GM19238 (cell line): ENCODE results near the gene SGMS1.

ENCODE experiments used
- DNase-seq: peaks from one replicate; pipeline ENCODE4 v3.0.0; 2011; ENCODE audit warnings: low spot score; ENCODE audit not compliant: insufficient read length

SGMS1 gene

DNA sequence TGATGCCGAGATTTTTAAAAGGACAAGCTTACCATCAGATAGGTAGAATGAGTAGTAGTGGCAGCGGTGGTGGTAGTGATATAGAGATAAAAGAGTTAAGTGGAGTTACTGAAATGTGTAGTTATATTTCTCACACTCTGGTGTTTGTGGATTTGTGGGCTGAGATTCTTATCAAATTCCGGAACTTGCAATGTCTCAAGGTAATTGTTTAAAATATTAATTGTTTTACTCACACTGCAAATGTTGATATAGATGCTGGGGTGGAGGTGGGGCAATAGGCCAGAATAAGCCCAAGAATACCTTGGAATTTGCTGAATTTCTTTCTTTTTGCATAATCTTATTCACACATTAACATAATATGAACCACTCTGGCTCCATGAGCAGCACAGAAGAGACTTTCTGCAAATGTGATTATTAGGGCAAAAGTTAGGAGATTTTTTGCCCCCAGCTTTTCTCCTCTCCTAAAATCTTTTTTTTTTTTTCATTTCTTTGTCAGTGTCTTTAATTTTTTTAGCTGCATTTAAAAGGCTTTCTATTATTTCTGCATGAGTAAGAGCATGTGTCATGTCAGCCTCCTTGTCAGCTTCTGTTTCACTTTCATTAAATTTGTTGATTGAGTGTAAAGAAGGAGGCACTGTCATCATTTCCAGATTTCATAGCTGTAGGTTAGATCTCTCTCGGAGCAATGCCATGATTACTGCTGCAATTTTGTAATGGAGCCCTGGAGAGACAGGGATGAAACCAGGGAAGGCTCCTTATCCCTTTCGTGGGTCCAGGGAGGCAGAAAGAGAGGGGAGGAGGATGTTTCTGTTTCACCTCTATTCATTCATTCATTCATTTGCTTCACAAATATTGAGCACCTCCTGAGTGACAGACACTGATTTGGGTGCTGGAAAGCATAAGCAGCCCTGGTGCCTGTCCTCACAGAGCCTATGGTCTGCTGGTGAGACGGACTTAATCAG is 13.1 kb upstream of the SGMS1 start:
- no peak for DNase-seq

DNA sequence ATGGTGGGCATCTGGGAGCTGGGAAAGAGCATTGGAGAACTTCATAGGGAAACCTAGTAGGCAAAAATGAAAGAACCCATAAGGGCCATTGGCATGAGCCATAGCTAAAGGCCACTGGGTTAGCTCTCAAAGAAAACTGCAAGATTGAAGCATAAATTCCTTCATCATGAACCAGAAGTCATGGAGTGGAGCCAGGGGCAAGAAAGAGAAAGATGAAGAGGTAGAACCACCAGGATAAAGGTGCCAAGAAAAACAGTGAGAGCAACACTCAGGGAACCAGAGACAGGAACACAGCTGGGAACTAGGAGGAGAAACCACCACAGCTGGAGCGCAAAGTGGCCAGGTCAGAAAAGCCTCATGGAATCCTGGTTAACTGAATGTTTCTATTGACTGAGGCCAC is 11.5 kb upstream of the SGMS1 start:
- no peak for DNase-seq

DNA sequence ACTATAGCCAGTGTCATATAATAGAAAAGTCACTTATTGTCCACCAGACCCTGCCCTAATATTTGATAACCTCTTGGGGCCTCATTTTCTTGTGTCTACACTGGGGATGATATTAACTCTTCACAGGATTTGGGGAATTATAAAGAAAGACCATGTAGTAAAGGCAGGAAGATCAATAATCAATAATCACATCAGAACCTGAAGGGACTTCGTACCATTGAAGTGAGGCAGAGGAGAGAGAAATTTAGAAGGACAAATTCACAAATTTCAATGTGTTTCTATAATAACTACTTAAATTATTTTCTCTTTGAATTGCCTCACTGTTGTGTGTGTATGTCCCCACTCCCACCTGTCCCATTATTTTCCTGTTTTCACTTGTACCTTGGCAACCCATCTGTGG is 10.7 kb upstream of the SGMS1 start:
- DNase-seq: no peak

DNA sequence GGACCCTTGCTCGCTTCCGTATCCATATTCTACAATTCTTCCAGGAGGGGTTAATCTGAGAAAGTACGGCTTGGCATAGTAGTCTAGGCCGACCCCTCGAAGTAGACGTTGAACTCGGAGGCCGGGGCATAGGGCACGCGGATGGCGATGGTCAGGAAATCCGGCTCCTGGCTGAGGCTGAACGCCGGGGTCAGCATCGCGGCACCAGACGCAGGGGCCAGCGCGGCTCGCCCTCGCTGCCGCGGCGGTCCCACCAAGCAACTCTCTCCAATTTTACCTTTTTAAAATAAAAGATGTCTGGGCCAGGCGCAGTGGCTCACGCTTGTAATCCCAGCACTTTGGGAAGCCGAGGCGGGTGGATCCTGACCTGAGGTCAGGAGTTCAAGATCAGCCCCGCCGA is 7.3 kb upstream of the SGMS1 start:
- no peak for DNase-seq

DNA sequence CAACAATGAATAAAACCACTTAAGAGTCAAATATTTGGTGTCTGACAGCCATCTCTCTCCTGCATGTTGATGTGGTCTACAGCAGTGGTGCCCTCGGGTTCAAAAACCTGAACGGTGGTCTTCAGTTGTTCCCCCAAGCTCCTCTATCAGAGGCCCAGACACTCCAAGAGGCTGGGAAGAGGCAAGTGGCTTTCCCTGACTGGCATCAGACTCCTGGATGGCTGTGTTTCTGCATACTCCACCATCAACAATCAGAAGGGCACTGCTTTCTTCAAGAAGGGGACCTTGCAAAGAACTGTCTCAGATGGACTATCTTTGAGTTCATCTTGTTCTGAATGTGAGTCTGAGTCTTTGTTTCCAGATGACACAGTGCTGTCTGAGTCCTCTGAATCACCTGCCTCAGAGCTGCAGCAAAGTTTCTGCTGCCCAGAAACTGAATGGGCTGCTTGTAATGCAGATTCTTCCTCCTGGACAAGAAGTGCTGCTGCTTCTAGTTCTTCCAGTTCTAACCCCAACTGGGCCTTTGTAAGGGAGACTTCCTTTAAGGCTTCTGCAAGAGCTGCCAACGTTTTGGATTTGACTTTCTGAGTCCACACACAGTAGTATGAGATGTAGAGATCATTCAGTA is 5.9 kb upstream of the SGMS1 start:
- no peak for DNase-seq

DNA sequence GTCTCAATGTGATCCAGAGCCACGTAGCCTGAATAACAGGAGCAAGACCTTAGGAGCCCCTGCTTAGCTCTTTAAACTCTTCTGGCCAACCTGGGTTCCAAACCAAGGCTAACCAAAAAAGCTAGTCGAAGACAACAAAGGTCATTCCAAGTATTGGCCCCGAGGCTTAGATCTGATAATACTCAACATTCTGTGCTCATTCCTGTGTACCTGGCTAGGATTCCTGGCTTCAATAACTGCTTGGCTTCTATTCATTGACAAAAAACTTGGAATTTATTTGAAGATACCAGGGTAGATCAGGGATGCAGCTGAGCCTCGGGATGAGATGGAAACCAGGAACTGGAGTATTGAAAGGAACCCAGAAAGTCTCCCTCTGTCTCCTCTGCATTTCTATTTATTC is 4.1 kb upstream of the SGMS1 start:
- no peak for DNase-seq

DNA sequence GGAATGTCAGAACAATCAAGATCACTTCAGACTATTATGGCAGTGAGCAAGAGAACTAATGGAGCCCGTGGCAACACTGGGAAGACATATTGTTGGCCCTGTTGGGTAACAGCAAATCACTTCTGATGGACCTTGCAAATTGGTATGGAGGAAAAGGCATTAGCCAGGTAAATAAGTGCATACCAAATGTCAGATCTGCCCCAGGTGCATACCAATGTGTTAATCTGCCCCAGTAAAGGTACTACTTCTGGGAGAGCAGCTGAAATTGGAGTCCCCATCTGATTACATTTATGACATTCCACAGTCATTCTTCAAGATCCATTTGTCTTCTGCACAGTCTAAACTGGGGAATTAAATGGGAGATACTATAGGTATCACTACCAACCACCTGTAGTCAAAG is 3.7 kb upstream of the SGMS1 start:
- DNase-seq: no peak

DNA sequence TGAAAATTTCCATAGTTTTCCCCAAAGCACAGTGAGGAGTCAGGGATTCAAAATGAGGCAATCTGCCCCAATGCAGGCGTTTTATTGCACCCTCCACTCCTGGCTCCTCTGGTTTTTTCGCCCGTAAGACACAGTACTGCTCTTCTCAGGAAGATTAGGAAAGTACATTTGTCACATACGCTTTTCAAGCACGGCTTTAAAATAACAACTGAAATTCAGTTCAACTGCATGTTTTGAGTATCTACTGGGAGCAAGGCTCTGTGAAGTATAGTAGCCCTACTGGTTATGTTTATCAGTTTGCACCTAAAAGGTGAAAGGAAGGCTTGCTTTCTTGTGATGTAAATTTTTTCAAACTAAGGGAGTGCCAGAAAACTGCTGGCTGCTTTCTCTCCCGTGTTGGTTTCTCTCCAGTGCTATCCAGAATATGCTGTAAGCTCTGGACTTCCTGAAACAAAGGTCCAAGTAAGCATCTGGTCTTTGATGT is 1.9 kb upstream of the SGMS1 start:
- no peak for DNase-seq

DNA sequence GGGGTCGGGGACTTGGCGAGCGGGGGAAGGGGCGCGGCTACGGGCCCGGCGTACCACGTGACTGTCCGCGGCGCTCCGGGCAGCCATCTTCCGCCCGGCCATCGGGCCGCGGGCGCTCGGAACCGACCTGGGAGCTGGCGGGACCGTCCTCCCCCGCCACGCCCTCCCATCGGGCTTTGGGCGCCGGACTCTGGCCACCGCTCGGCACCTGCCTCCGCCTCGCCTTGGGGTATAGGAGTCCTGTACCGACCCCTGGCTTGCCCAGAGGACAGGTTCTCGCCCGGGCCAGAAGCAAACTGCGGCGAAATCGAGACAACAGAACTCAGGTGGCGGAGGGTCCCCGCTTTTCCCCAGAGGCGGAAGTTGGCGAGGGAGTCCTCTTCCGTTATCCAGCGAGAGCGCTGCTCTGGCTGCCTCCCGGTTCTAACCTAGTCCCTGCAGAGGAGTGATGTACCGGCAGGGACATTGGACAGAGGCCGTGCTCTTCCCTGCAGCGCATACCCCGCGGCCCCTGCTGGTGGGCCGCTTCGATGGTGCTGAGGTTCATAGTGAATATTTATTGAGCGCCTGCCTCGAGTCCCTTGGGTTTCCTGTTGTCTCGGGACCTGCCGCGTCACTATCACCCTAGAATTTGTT is 1.2 kb upstream of the SGMS1 start:
- DNase-seq: peak; percentile 76

DNA sequence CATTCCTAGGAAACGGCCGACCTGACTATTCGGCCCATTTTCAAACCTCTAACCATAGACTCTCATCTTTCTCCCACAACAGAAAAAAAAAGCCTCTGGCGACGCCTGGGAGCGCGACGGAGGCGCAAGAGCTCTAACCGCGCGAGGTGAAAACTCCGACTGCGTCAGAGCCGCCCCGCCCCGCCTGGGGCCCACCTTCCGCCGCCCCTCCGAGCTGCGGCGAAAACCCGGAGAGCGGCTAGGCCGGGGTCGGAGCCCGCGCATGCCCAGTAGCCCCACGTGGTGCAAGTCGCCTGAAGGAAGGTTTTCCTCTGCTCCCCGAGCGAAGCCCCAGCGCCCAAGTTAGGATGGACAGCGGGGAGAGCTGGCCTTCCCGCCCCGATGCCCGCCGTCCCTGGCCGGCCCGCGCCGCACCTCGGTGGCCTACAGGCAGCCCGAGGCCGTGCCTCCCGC is 683 bp upstream of the SGMS1 start:
- DNase-seq: peak; percentile 72

DNA sequence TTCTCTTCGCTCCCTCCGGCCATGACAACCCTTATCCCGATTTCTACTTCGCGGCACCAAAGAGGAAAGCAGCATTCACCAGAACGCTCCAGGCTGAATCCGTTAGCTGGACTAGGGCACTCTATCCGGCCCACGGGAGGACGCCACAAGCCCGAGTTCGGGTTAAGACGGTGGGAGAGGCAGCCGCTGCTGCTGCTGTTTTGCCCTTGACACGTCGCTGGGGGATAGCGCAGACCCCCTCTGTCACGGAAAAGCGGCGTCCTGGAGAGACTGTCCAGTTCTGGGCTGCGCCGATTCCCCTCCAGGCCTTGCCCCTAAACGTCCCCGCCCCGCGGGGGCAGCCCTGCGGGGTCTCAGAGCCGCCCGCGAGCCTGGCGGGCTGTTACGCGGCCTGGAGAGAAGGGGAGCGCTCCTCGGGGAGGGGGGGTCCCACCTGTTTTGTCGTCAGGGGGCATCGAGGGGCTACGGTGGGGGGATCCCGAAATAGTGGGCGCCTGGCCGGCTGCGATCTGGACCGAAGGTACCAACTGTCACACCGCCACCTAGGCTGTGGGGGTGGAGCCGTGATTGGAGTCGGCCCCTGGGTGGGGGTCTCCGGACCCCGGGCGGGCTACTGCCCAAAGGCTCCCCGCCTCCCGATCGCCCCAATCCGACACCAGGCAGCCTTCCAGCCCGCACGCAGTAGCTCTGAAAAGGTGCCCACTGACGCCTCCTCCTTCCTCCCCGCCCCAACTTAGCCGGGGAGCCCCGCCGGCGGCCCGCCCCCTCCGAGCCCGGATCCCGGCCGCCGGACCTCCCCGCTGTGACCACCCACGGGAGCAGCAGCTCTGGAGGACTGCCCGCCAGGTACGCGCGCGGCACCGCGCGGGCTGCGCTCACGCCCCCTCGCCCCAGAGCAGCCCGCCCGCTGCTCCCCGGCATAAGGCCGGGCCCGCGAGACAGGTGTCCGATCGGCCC is 772 bp downstream of the SGMS1 start:
- DNase-seq: no peak

DNA sequence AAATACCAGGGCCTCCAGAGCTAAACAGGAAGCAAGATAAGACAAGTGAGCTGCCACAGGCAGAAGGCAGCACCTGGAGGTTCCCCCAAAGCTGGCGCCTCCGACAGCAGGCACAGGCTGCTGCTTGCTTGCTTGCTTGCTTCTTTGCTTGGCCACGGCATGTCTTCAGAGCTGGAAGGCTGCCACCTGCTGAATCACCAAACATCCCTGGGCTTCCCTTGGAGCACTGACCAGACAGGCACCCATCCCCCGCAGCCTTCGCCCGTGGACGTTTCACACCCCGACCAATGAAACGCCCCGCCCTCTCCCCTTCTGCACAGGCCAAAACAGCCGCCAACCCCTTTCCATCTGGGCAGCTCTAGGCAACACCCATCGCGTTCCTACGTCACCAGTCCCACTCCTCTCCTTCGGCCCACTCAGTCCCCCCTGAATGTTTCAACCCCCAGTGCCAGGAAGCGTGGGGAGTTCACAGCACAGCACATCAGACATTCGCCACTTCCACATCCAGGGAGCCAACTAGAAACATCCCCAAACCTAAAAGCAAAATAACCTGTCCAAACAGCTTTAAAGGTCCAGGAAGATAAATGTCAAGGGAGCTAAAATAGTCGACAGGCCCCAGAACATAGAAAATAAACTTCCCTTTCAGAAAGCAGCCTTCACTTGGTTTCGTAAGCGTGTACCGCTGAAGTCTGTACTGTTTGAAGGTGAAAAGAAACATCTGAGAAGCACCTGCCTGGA is 1.6 kb downstream of the SGMS1 start:
- peak; percentile 47 for DNase-seq

DNA sequence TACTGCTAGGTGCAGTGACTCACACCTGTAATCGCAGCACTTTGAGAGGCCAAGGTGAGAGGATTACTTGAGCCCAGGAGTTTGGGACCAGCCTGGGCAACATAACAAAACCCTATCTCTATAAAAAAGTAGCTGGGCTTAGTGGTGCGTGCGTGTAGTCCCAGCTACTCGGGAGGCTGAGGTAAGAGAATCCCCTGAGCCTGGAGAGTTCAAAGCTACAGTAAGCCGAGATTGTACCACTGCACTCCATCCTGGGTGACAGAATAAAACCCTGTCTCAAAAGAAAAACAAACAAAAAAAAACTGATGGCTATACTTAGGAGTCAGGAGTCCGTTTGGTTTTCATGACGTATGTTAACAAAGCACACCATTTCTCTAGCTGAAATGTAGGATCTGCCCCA is 2.9 kb downstream of the SGMS1 start:
- DNase-seq: no peak

DNA sequence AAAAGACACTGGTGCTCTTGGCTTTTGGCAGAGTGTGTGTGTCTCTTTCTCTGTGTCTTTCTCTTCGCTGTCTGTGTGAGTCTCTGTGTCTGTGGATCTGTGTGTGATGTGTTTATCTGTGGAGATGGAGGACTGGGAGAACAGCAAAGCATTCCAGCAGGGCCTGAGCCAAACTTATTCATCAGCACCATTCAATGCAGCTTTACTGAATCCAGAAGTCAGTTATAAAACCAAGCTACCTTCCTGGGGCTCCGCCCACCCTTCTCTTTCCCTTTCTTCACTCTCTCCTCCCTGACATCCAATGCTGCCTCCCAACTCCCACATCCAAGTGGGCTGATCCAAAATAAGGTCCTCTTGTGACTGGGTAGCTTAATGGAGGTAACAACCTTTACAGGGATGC is 3.9 kb downstream of the SGMS1 start:
- no peak for DNase-seq

DNA sequence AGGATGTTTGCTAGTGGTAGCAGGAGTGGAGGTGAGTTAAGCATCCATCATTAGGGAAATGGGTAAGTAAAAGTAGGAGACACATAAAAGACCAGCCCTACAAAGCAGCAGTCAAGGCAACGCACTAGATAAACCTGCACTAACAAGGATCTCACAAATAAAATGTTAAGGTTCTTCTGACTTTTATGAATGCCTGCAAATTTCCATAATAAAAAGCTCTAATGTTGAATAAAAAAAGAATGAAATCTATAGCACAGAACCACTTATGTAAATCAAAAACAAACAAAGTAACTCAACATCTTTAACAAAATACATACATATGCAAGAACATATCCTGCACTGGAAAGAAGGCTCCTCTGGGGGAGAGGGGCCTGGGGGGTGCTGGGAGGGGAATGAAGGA is 4.6 kb downstream of the SGMS1 start:
- no peak for DNase-seq

DNA sequence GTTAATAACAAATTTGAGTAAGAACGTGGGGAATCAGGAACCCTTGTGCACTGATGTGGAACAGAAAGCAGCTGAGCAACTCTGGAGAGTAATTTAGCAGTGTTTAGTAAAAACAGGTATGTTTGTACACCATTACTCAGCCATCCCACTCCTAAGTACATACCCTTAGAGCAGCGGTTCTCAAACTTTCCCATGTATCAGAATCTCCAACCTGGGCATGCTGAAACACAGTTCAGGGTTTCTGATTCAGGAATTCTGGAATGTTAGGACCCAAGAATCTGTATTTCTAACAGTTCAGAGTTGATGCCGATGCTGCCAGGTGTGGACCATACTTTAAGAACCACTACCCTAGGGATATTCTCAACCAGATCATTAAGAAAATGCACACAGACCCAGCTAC is 5.1 kb downstream of the SGMS1 start:
- no peak for DNase-seq

DNA sequence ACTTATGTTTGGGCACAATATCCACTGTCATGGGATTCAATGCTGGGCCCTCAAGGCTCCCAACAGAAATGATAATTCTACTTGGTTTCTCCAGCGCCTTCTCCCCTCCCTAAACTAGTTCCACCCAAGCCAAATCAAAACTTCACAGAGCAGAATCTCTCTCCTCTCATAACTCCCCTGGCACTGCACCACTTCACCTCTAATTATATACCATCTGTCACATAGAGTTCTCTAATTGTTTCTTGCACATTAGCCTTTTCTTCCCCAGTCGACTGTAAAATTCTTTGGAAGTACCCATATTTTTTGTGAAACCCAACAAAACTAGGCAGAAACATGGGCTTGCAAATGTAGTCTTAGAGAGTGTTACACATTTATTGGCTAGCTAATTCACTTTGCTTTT is 8.1 kb downstream of the SGMS1 start:
- DNase-seq: no peak

DNA sequence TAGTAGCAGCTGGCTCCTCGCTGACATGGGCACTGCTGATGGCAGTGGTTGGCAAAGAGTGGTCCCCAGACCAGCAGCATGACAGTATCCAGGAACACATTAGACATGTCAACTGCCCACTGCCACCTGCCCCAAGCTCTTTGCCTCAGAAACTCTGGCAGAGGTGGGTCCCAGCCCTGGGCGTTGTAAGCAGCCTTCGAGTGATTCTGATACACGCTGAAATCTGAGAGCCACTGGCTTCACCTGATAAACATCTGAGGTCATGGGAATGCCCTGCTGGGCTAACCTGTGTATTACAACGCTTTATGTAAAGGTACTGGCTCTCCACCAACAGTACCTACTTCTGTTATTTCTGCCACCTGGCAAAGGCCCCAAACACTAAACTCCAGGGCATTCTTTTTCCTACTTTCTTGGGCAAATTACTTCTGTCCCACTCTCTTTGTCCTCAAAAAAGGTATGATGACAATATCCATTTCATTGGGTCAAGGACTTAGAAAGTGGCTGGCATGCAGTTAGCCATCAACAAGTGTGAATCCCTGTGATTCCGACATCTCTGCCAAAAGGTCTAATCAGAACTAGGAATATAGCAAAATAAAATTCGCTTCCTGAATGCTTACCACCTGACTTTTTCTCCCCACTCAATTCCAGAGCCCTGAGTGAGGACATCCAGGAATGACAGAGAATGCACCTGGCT is 9.2 kb downstream of the SGMS1 start:
- no peak for DNase-seq

DNA sequence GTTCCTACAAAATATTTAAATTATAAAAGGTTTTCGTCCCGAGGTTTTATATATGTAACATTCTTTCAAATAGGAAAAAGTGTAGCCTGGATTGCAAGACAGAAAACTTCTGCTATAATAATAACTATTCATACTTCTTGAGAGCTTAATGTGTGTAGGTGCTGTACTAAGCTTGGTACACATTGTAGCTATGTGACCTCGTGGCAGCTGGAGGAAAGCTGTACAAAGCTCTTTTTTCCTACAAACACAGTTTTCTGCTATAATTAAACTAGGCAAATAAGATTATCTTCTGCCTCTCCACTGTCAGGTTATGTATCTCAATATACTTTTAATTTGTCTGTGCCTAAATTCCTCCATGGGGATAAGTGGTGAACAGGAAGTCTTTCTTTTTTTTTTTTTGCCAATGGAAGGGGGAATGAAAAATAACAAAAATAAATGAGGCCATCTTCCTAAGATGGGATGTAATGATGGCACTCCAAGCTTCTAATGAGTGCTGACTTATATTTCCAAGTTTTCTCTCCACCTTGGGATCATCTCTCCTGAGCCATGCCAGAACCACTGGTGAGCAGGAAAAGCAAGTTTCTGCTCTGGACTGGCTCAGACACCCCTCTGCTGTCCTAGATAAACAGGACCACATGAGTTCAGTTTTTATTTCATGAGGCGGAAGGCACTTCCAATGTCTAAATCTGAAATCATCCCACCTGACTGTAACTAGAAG is 9.9 kb downstream of the SGMS1 start:
- no peak for DNase-seq
